B cell (primary cell): ENCODE measurements around the gene LITAF.

Experiments
- CTCF ChIP-seq: fragments of 200-600 bp; IDR thresholded peaks from one replicate; pipeline ENCODE4 v1.8.0; 2022; ENCODE audit warnings: antibody characterized with exemption, mild to moderate bottlenecking
- EZH2 ChIP-seq: IDR thresholded peaks from 2 replicates; pipeline ENCODE4 v1.6.1; 2012; ENCODE audit warnings: borderline replicate concordance, low read depth, mild to moderate bottlenecking, moderate library complexity, low read length; ENCODE audit not compliant: insufficient read depth, poor library complexity, severe bottlenecking

DNA sequence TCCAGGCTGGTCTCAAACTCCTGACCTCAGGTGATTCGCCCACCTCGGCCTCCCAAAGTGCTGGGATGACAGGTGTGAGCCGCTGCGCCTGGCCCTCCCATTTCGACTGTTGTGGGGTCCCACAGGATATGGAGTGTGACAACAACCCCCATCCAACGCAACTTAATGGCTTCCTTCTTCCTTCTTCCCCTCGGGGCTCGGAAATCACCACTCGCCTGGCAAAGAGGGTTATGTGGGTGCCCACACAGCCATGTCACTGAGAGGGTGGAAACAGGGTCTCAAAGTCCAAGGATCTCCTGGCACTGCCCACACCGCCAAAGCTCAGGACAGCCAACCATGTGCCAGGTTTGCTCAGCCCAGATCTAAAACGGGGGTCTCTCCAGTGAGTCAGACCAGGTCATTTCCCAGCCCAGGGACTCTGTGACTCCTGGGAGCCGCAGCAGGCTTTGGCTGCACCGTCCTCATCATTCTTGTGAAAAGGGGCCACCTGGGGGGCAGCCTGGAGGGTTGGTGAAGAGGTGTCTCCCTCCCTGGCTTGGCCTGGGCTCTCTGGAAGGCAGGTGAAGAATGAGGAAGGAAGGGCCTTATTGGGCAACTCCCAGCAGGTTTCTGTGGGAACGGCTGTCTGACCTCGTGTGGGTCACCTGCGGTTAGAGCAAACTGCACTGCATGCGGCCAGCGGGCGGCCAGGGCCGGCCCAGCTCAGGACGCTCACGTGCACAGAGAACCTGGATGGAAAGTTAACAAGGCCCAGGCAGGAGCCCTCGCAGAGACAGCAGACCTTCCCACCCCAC, 25.3 kb upstream of the LITAF start:
- TF ChIP-seq CTCF (no peak), EZH2 (no peak)
